Breast epithelium (tissue), 4 donors: ENCODE measurements around the gene GOLGA8A. TPM values are rescaled to one million over a fixed set of nuclear protein-coding genes. Genes with fewer than 3 reads are reported as not detected.

Experiments
- DNase-seq, 2 donors: peaks; one replicate each; pipeline ENCODE4 v3.0.0-alpha.2; 2019; ENCODE audit warnings: low spot score in 2 of 2
- H3K27ac ChIP-seq, 2 donors: fragments of 200-600 bp; sonication (generic) in 1 of 2; one replicate each; pipeline ENCODE4 v1.5.1; 2016 to 2019; ENCODE audit warnings: mild to moderate bottlenecking in 1 of 2
- H3K27me3 ChIP-seq, 2 donors: fragments of 200-600 bp; sonication (generic) in 1 of 2; one replicate each; pipeline versions ENCODE4 v1.5.1 to v1.6.0; 2017 to 2019; ENCODE audit warnings: control low read depth in 1 of 2, mild to moderate bottlenecking in 1 of 2
- H3K36me3 ChIP-seq: fragments of 200-600 bp; one replicate; pipeline ENCODE4 v1.5.1; 2019
- H3K4me1 ChIP-seq, 2 donors: fragments of 200-600 bp; sonication (generic); one replicate each; pipeline ENCODE4 v1.5.1; 2016 to 2019; ENCODE audit warnings: control low read depth in 1 of 2
- H3K4me3 ChIP-seq, 3 donors: fragments of 200-600 bp; sonication (generic); 1 replicate in 2 of 3; 2 replicates in 1 of 3; pipeline ENCODE4 v1.5.1; 2016 to 2019; ENCODE audit warnings: mild to moderate bottlenecking in 3 of 3, moderate library complexity in 2 of 3
- H3K9me3 ChIP-seq, 2 donors: fragments of 200-600 bp; sonication (generic) in 1 of 2; one replicate each; pipeline ENCODE4 v1.5.1; 2016 to 2019; ENCODE audit warnings: control low read depth in 1 of 2
- POLR2A ChIP-seq: fragments of 450-650 bp; IDR thresholded peaks from one replicate; pipeline ENCODE4 v1.6.1; 2016; ENCODE audit warnings: antibody characterized with exemption, mild to moderate bottlenecking, moderate library complexity
- POLR2AphosphoS5 ChIP-seq, 3 donors: sonication (generic); formaldehyde crosslinking; IDR thresholded peaks; one replicate each; pipeline ENCODE4 v1.6.1; 2017; ENCODE audit warnings: antibody characterized with exemption in 3 of 3
- intact Hi-C: fragments of 100-400 bp; cut with DNase I; formaldehyde crosslinking; loops from one replicate; pipeline ENCODE4 v1.15.1; 2023; ENCODE audit warnings: low total_unique reads
- total RNA-seq, 3 donors: library from RNA; depleted of rRNA; stranded (reverse); fragments of >200 nt; gene quantifications; one replicate each; pipeline ENCODE4 v1.1.0, GENCODE V29; 2016
- TF ChIP-seq, protein P1 (sequence below), 3 donors: fragments of 450-650 bp; IDR thresholded peaks; one replicate each; pipeline ENCODE4 v1.5.1; 2016 to 2017; ENCODE audit warnings: antibody characterized with exemption in 3 of 3, mild to moderate bottlenecking in 3 of 3, moderate library complexity in 3 of 3

Gene GOLGA8A
- total RNA-seq, 3 donors from 2014 or later: 33.0 to 77.7 (median 73.4) TPM

DNA sequence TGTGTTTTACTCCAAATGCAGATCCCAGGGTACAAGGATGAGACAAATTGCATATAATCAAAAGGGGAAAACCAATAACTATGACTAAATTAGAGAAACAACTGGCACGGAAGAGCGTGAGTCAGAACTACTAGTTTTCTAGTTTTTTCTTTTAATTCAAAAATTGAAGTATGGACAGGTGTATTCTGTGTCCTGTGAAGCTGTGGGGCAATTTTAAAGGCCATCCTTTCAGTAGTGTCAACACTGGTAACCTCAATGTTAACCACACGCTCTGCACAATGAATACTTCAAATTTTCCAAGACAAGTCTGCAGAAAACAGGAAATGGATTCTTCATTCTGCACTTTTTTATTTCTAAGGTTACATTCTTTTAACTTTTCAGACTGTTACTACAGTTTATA lies 32.5 kb upstream of the GOLGA8A start:
- TF ChIP-seq POLR2A: no peak
- TF ChIP-seq POLR2AphosphoS5 (IDR thresholded peaks at IDR 0.05): no peak
- TF ChIP-seq, protein P1, sequence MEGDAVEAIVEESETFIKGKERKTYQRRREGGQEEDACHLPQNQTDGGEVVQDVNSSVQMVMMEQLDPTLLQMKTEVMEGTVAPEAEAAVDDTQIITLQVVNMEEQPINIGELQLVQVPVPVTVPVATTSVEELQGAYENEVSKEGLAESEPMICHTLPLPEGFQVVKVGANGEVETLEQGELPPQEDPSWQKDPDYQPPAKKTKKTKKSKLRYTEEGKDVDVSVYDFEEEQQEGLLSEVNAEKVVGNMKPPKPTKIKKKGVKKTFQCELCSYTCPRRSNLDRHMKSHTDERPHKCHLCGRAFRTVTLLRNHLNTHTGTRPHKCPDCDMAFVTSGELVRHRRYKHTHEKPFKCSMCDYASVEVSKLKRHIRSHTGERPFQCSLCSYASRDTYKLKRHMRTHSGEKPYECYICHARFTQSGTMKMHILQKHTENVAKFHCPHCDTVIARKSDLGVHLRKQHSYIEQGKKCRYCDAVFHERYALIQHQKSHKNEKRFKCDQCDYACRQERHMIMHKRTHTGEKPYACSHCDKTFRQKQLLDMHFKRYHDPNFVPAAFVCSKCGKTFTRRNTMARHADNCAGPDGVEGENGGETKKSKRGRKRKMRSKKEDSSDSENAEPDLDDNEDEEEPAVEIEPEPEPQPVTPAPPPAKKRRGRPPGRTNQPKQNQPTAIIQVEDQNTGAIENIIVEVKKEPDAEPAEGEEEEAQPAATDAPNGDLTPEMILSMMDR (IDR thresholded peaks at IDR 0.05): no peak
- Histone ChIP-seq H3K27ac (no peak overlapping the region), H3K4me3 (no peak overlapping the region), H3K27me3 (no peaks in the 10 kb centered on the region), H3K36me3 (no peaks in the 10 kb centered on the region), H3K4me1 (no peaks in the 10 kb centered on the region), H3K9me3 (no peaks in the 10 kb centered on the region)
- intact Hi-C loops: no loop called here
- DNase-seq: no peak

DNA sequence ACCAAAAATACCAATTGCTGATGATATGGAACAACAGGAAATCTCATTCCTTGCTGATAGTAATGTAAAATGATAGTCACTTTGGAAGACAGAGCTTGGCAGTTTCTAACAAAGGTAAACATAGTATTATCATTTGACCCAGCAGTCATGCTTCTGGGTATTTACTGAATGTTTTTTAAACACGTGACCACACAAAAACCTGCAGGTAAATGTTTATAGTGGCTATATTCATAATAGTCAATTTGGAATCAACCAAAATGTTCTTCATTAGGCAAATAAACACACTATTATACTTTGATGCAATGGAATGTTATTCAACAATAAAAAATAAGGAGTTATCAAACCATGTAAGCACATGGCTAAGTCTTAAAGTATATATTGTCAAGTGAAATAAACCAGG lies 24.1 kb upstream of the GOLGA8A start:
- Histone ChIP-seq H3K9me3 (no peaks in the 10 kb centered on the region), H3K4me1 (no peaks in the 10 kb centered on the region), H3K27me3 (no peaks in the 10 kb centered on the region), H3K4me3 (no peak overlapping the region), H3K36me3 (no peaks in the 10 kb centered on the region), H3K27ac (no peak overlapping the region)
- DNase-seq: no peak
- no peak for TF ChIP-seq POLR2A
- no peak for TF ChIP-seq POLR2AphosphoS5 (IDR thresholded peaks at IDR 0.05)
- TF ChIP-seq, protein P1 (IDR thresholded peaks at IDR 0.05): no peak
- intact Hi-C loops: no loop called here

DNA sequence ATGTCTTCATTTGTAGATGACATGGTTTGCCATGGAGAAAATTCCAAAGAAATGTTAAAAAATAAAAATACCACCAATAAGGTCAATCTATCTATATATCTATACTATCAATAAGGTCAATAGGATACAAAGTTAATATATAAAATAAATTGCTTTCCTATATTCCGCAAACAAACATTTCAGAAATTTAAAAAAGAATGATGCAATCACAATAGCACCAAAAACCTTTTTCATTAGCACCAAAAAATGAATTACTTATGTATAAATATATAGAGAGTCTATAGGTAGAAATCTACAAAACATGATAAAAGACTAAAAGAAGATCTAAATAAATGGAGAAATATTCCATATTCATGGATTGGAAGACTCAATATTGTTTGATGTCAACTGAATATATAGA lies 22.8 kb upstream of the GOLGA8A start:
- intact Hi-C loops: no loop called here
- Histone ChIP-seq H3K9me3 (no peaks in the 10 kb centered on the region), H3K4me1 (no peaks in the 10 kb centered on the region), H3K27ac (no peak overlapping the region), H3K27me3 (no peaks in the 10 kb centered on the region), H3K4me3 (no peak overlapping the region), H3K36me3 (no peaks in the 10 kb centered on the region)
- DNase-seq: no peak
- TF ChIP-seq POLR2AphosphoS5 (IDR thresholded peaks at IDR 0.05): no peak
- TF ChIP-seq, protein P1 (IDR thresholded peaks at IDR 0.05): no peak
- TF ChIP-seq POLR2A: no peak

DNA sequence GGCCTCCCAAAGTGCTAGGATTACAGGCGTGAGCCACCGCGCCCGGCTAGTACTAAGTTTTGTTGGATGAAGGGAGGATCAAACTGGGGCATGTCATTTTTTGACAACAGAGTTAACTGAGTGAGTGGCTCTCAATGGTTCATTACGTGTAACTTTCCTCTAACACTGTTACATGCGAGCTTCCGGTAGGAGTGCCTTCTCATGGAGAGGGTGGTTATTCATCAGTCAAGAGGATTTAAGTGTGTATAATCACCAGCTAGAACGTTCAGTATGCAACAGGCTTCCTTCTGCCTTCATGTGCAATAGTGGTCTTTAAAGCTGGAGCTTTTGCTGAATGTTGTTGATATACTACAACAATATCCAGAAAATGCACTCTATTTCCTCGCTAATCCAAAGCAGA lies 19.1 kb upstream of the GOLGA8A start:
- H3K9me3 ChIP-seq: no peaks in the 10 kb centered on the region
- DNase-seq: no peak
- H3K4me3 ChIP-seq: no peak overlapping the region
- intact Hi-C loops: no loop called here
- H3K27ac ChIP-seq: no peak overlapping the region
- H3K36me3 ChIP-seq: no peaks in the 10 kb centered on the region
- no peaks in the 10 kb centered on the region for H3K27me3 ChIP-seq
- TF ChIP-seq, protein P1 (IDR thresholded peaks at IDR 0.05): no peak
- TF ChIP-seq POLR2A: no peak
- no peak for TF ChIP-seq POLR2AphosphoS5 (IDR thresholded peaks at IDR 0.05)
- no peaks in the 10 kb centered on the region for H3K4me1 ChIP-seq

DNA sequence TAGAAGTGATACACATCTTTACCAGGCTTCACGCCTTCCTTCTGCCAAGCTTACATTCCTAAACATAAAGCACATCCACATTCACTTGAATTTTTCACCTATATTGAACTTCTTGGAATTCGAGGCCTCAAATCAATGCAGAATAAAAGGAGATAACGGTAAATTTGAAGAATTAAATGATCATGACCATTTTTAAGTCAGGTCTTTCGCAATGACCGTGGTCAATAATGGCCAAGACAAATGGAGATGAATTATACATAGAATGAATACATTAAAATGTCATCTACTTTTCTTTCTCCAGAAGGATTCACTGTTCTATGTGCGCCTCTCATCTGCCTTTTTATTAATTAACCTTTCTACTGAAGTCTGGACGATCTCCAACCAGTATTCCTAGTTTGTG lies 5.3 kb upstream of the GOLGA8A start:
- Histone ChIP-seq H3K9me3 (no peaks in the 10 kb centered on the region), H3K27me3 (no peaks in the 10 kb centered on the region), H3K4me3 (no peak overlapping the region), H3K4me1 (no peaks in the 10 kb centered on the region), H3K36me3 (no peaks in the 10 kb centered on the region), H3K27ac (no peak overlapping the region)
- DNase-seq: no peak
- TF ChIP-seq POLR2AphosphoS5 (IDR thresholded peaks at IDR 0.05) (no peak), POLR2A (no peak)
- TF ChIP-seq, protein P1 (IDR thresholded peaks at IDR 0.05): no peak
- intact Hi-C loops: no loop called here
